ENCODE data around the gene GPATCH2L. TPM values are rescaled to one million over a fixed set of nuclear protein-coding genes. Genes with fewer than 3 reads are reported as not detected.

GPATCH2L gene
- total RNA-seq, 1 experiment from 2014 or later: 71.8 TPM

- H4K20me1 ChIP-seq (ENCODE audit: insufficient read depth, low read depth, low read length): no peaks in the 10 kb centered on the region
- no peak overlapping the region for H3K4me3 ChIP-seq (ENCODE audit: low read length)
- DNase-seq: no peak
- no peaks in the 10 kb centered on the region for H3K9me3 ChIP-seq (ENCODE audit: low read length)
- no peak overlapping the region for H3K4me2 ChIP-seq (ENCODE audit: low read depth, low read length, poor library complexity, severe bottlenecking)
- H3K27me3 ChIP-seq (ENCODE audit: low read length): 0 out of 2 replicates have a peak, but pooled peaks cover 3% of the 10 kb centered on the region
- H3K79me2 ChIP-seq (ENCODE audit: low read length): no peaks in the 10 kb centered on the region
- H3K9ac ChIP-seq (ENCODE audit: low read length): no peak overlapping the region
- H3K27ac ChIP-seq (ENCODE audit: low read length): no peak overlapping the region
- H2AFZ ChIP-seq (ENCODE audit: low read length): no peak overlapping the region
- H3K36me3 ChIP-seq (ENCODE audit: insufficient read depth, low read length): no peaks in the 10 kb centered on the region
- H3K4me1 ChIP-seq (ENCODE audit: low read length): no peaks in the 10 kb centered on the region
- no peaks in the 10 kb centered on the region for H3K9me2 ChIP-seq (replicated peaks; ENCODE audit: insufficient read depth, low read length)
Observed at GRCh38 chr14:76117789-76118484, 33.8 kb upstream of the GPATCH2L start.

- Histone ChIP-seq H3K4me2 (ENCODE audit: low read depth, low read length, poor library complexity, severe bottlenecking) (no peak overlapping the region), H4K20me1 (ENCODE audit: insufficient read depth, low read depth, low read length) (no peaks in the 10 kb centered on the region)
Observed at GRCh38 chr14:76118594-76118993, 33.1 kb upstream of the GPATCH2L start.

GRCh38 chr14:76121089-76121748 lies 30.5 kb upstream of the GPATCH2L start:
- no peaks in the 10 kb centered on the region for H3K36me3 ChIP-seq (ENCODE audit: insufficient read depth, low read length)
- no peak overlapping the region for H3K4me3 ChIP-seq (ENCODE audit: low read length)
- H3K9ac ChIP-seq (ENCODE audit: low read length): no peak overlapping the region
- H2AFZ ChIP-seq (ENCODE audit: low read length): no peak overlapping the region
- DNase-seq: no peak
- H3K27ac ChIP-seq (ENCODE audit: low read length): no peak overlapping the region
- H3K27me3 ChIP-seq (ENCODE audit: low read length): no peaks in the 10 kb centered on the region
- H3K9me3 ChIP-seq (ENCODE audit: low read length): no peaks in the 10 kb centered on the region
- H3K4me1 ChIP-seq (ENCODE audit: low read length): peaks cover 7% of the 10 kb centered on the region
- no peaks in the 10 kb centered on the region for H4K20me1 ChIP-seq (ENCODE audit: insufficient read depth, low read depth, low read length)
- no peaks in the 10 kb centered on the region for H3K79me2 ChIP-seq (ENCODE audit: low read length)
- H3K4me2 ChIP-seq (ENCODE audit: low read depth, low read length, poor library complexity, severe bottlenecking): no peak overlapping the region
- no peaks in the 10 kb centered on the region for H3K9me2 ChIP-seq (replicated peaks; ENCODE audit: insufficient read depth, low read length)

More at GRCh38 chr14:76118594-76118993, 33.1 kb upstream of the GPATCH2L start:
- DNase-seq: no peak
- Histone ChIP-seq H3K27me3 (ENCODE audit: low read length) (0 out of 2 replicates have a peak, but pooled peaks cover 3% of the 10 kb centered on the region), H3K9ac (ENCODE audit: low read length) (no peak overlapping the region), H3K9me3 (ENCODE audit: low read length) (no peaks in the 10 kb centered on the region), H3K4me3 (ENCODE audit: low read length) (no peak overlapping the region), H3K36me3 (ENCODE audit: insufficient read depth, low read length) (no peaks in the 10 kb centered on the region), H3K4me1 (ENCODE audit: low read length) (no peaks in the 10 kb centered on the region), H3K27ac (ENCODE audit: low read length) (no peak overlapping the region), H2AFZ (ENCODE audit: low read length) (no peak overlapping the region), H3K9me2 (replicated peaks; ENCODE audit: insufficient read depth, low read length) (no peaks in the 10 kb centered on the region), H3K79me2 (ENCODE audit: low read length) (no peaks in the 10 kb centered on the region)

GRCh38 chr14:76123426-76124225 lies 28.1 kb upstream of the GPATCH2L start:
- Histone ChIP-seq H3K9me3 (ENCODE audit: low read length) (no peaks in the 10 kb centered on the region), H2AFZ (ENCODE audit: low read length) (no peak overlapping the region), H3K27ac (ENCODE audit: low read length) (no peak overlapping the region), H4K20me1 (ENCODE audit: insufficient read depth, low read depth, low read length) (no peaks in the 10 kb centered on the region), H3K36me3 (ENCODE audit: insufficient read depth, low read length) (no peaks in the 10 kb centered on the region), H3K4me2 (ENCODE audit: low read depth, low read length, poor library complexity, severe bottlenecking) (no peak overlapping the region), H3K4me3 (ENCODE audit: low read length) (no peak overlapping the region), H3K9ac (ENCODE audit: low read length) (no peak overlapping the region), H3K9me2 (replicated peaks; ENCODE audit: insufficient read depth, low read length) (no peaks in the 10 kb centered on the region), H3K79me2 (ENCODE audit: low read length) (no peaks in the 10 kb centered on the region), H3K4me1 (ENCODE audit: low read length) (peaks cover 7% of the 10 kb centered on the region), H3K27me3 (ENCODE audit: low read length) (no peaks in the 10 kb centered on the region)
- no peak for DNase-seq

- Histone ChIP-seq H3K27me3 (ENCODE audit: low read length) (no peaks in the 10 kb centered on the region), H3K36me3 (ENCODE audit: insufficient read depth, low read length) (no peaks in the 10 kb centered on the region), H3K79me2 (ENCODE audit: low read length) (no peaks in the 10 kb centered on the region), H3K4me1 (ENCODE audit: low read length) (peaks cover 7% of the 10 kb centered on the region), H3K9ac (ENCODE audit: low read length) (no peak overlapping the region), H3K27ac (ENCODE audit: low read length) (no peak overlapping the region), H4K20me1 (ENCODE audit: insufficient read depth, low read depth, low read length) (no peaks in the 10 kb centered on the region), H3K9me2 (replicated peaks; ENCODE audit: insufficient read depth, low read length) (no peaks in the 10 kb centered on the region), H2AFZ (ENCODE audit: low read length) (no peak overlapping the region), H3K9me3 (ENCODE audit: low read length) (no peaks in the 10 kb centered on the region), H3K4me3 (ENCODE audit: low read length) (no peak overlapping the region), H3K4me2 (ENCODE audit: low read depth, low read length, poor library complexity, severe bottlenecking) (no peak overlapping the region)
- no peak for DNase-seq
Observed at GRCh38 chr14:76125511-76125910, 26.2 kb upstream of the GPATCH2L start.

- Histone ChIP-seq H3K79me2 (ENCODE audit: low read length) (no peaks in the 10 kb centered on the region), H2AFZ (ENCODE audit: low read length) (no peak overlapping the region), H3K9ac (ENCODE audit: low read length) (no peak overlapping the region), H3K27me3 (ENCODE audit: low read length) (no peaks in the 10 kb centered on the region), H3K4me2 (ENCODE audit: low read depth, low read length, poor library complexity, severe bottlenecking) (no peak overlapping the region), H3K27ac (ENCODE audit: low read length) (no peak overlapping the region), H3K4me1 (ENCODE audit: low read length) (peaks cover 7% of the 10 kb centered on the region), H3K9me3 (ENCODE audit: low read length) (no peaks in the 10 kb centered on the region), H3K36me3 (ENCODE audit: insufficient read depth, low read length) (no peaks in the 10 kb centered on the region), H4K20me1 (ENCODE audit: insufficient read depth, low read depth, low read length) (no peaks in the 10 kb centered on the region), H3K9me2 (replicated peaks; ENCODE audit: insufficient read depth, low read length) (no peaks in the 10 kb centered on the region), H3K4me3 (ENCODE audit: low read length) (no peak overlapping the region)
- no peak for DNase-seq
Observed at GRCh38 chr14:76126076-76126475, 25.6 kb upstream of the GPATCH2L start.

- Histone ChIP-seq H3K9me3 (ENCODE audit: low read length) (no peaks in the 10 kb centered on the region), H2AFZ (ENCODE audit: low read length) (no peak overlapping the region), H3K36me3 (ENCODE audit: insufficient read depth, low read length) (no peaks in the 10 kb centered on the region), H3K9me2 (replicated peaks; ENCODE audit: insufficient read depth, low read length) (no peaks in the 10 kb centered on the region), H3K27ac (ENCODE audit: low read length) (no peak overlapping the region), H4K20me1 (ENCODE audit: insufficient read depth, low read depth, low read length) (no peaks in the 10 kb centered on the region), H3K27me3 (ENCODE audit: low read length) (no peaks in the 10 kb centered on the region), H3K9ac (ENCODE audit: low read length) (no peak overlapping the region), H3K4me2 (ENCODE audit: low read depth, low read length, poor library complexity, severe bottlenecking) (no peak overlapping the region), H3K4me1 (ENCODE audit: low read length) (no peaks in the 10 kb centered on the region), H3K4me3 (ENCODE audit: low read length) (no peak overlapping the region), H3K79me2 (ENCODE audit: low read length) (no peaks in the 10 kb centered on the region)
- no peak for DNase-seq
Observed at GRCh38 chr14:76129851-76130576, 21.7 kb upstream of the GPATCH2L start.
